CD14-positive monocyte (primary cell): ENCODE measurements around the gene SH2D4B. TPM values are rescaled to one million over a fixed set of nuclear protein-coding genes. Genes with fewer than 3 reads are reported as not detected.
A peak's percentile ranks its signal among the peaks of the same experiment; 100 is the strongest.
"Not testable (repeated sequence)": the region's sequence is repeated elsewhere in the genome, so short reads cannot be mapped to it uniquely, and the experiment has no call there.

Source experiments
- DNase-seq, 3 donors: peaks; one replicate each; pipeline ENCODE4 v3.0.0-alpha.2; 2011 to 2022
- H2AFZ ChIP-seq: 2 replicates; pipeline ENCODE4 v1.6.0; 2012; ENCODE audit warnings: mild to moderate bottlenecking, low read depth, low read length, inconsistent platforms; ENCODE audit not compliant: insufficient read depth, poor library complexity, severe bottlenecking
- H3K27ac ChIP-seq, 2 donors: 1 replicate in 1 of 2; 2 replicates in 1 of 2; pipeline ENCODE4 v1.5.1; 2012 to 2013; ENCODE audit warnings: low read length in 2 of 2, control low read depth in 1 of 2, inconsistent platforms in 1 of 2, low read depth in 1 of 2, mild to moderate bottlenecking in 1 of 2
- H3K27me3 ChIP-seq, 2 donors: one replicate each; pipeline versions ENCODE4 v1.6.0 to v1.6.1; 2011 to 2013; ENCODE audit warnings: low read length in 2 of 2; ENCODE audit not compliant: control insufficient read depth in 2 of 2, insufficient read depth in 2 of 2
- H3K36me3 ChIP-seq, 2 donors: replicated peaks in 1 of 2; 1 replicate in 1 of 2; 2 replicates in 1 of 2; pipeline versions ENCODE4 v1.5.1 to v1.6.1; 2012 to 2013; ENCODE audit warnings: low read length in 2 of 2, control low read depth in 1 of 2, inconsistent platforms in 1 of 2, mild to moderate bottlenecking in 1 of 2; ENCODE audit not compliant: insufficient read depth in 2 of 2, control insufficient read depth in 1 of 2
- H3K4me1 ChIP-seq, 2 donors: 1 replicate in 1 of 2; 2 replicates in 1 of 2; pipeline versions ENCODE4 v1.5.1 to v1.6.1; 2012 to 2013; ENCODE audit warnings: low read length in 2 of 2, control low read depth in 1 of 2, inconsistent platforms in 1 of 2, mild to moderate bottlenecking in 1 of 2, moderate library complexity in 1 of 2; ENCODE audit not compliant: insufficient read depth in 2 of 2, control insufficient read depth in 1 of 2
- H3K4me2 ChIP-seq: replicated peaks from 2 replicates; pipeline ENCODE3; 2012; ENCODE audit warnings: low read length, moderate library complexity, mild to moderate bottlenecking; ENCODE audit not compliant: poor library complexity, severe bottlenecking; ENCODE audit errors: extremely low read depth
- H3K4me3 ChIP-seq, 3 experiments: fragments of 200-600 bp in 1 of 3; sonication (generic) in 1 of 3; replicated peaks in 1 of 3; 1 replicate in 2 of 3; 2 replicates in 1 of 3; pipeline ENCODE4 v1.5.1; 2011 to 2013; ENCODE audit warnings: low read length in 3 of 3, mild to moderate bottlenecking in 3 of 3, control low read depth in 2 of 3, low read depth in 2 of 3, inconsistent platforms in 1 of 3, moderate library complexity in 1 of 3
- H3K79me2 ChIP-seq: 2 replicates; pipeline ENCODE4 v1.6.0; 2012; ENCODE audit warnings: mild to moderate bottlenecking, control low read depth, inconsistent platforms, low read length, moderate library complexity; ENCODE audit not compliant: insufficient read depth
- H3K9ac ChIP-seq: 2 replicates; pipeline ENCODE4 v1.6.0; 2017; ENCODE audit warnings: low read length, mild to moderate bottlenecking; ENCODE audit not compliant: insufficient read depth, poor library complexity, severe bottlenecking
- H3K9me3 ChIP-seq, 2 donors: replicated peaks in 1 of 2; 1 replicate in 1 of 2; 2 replicates in 1 of 2; pipeline versions ENCODE4 v1.5.1 to v1.6.1; 2012 to 2013; ENCODE audit warnings: low read length in 2 of 2, control low read depth in 1 of 2; ENCODE audit not compliant: control insufficient read depth in 1 of 2, insufficient read depth in 1 of 2
- H4K20me1 ChIP-seq: 2 replicates; pipeline ENCODE4 v1.6.0; 2012; ENCODE audit warnings: mild to moderate bottlenecking, low read length, control low read depth, moderate library complexity; ENCODE audit not compliant: insufficient read depth
- H3K27ac Mint-ChIP-seq, 7 donors: one replicate each; pipeline ENCODE4 v1.8.0; 2020; ENCODE audit warnings: mild to moderate bottlenecking in 7 of 7, mixed read lengths in 7 of 7, moderate library complexity in 6 of 7, inconsistent platforms in 2 of 7
- H3K27me3 Mint-ChIP-seq, 3 donors: one replicate each; pipeline ENCODE4 v1.8.0; 2021 to 2022; ENCODE audit warnings: low read depth in 3 of 3, mild to moderate bottlenecking in 3 of 3, mixed read lengths in 3 of 3, moderate library complexity in 3 of 3, inconsistent platforms in 1 of 3
- H3K36me3 Mint-ChIP-seq, 2 donors: one replicate each; pipeline ENCODE4 v1.8.0; 2020; ENCODE audit warnings: mixed read lengths in 2 of 2, inconsistent platforms in 1 of 2, mild to moderate bottlenecking in 1 of 2
- H3K4me1 Mint-ChIP-seq: one replicate; pipeline ENCODE4 v1.8.0; 2020; ENCODE audit warnings: mild to moderate bottlenecking, mixed read lengths
- H3K4me3 Mint-ChIP-seq, 2 donors: one replicate each; pipeline ENCODE4 v1.8.0; 2020; ENCODE audit warnings: mild to moderate bottlenecking in 2 of 2, mixed read lengths in 2 of 2, moderate library complexity in 1 of 2
- H3K9me3 Mint-ChIP-seq, 7 donors: one replicate each; pipeline ENCODE4 v1.8.0; 2020 to 2022; ENCODE audit warnings: mixed read lengths in 7 of 7, mild to moderate bottlenecking in 6 of 7, moderate library complexity in 6 of 7, inconsistent platforms in 2 of 7
- CTCF ChIP-seq: fragments of 200-600 bp; IDR thresholded peaks from one replicate; pipeline ENCODE4 v1.8.0; 2022; ENCODE audit warnings: antibody characterized with exemption, mild to moderate bottlenecking
- WGBS: methylation state at CpG from one replicate; pipeline ENCODE4 v1.1.5; 2013; ENCODE audit warnings: missing lambda C conversion rate; ENCODE audit not compliant: insufficient coverage; 5-methylcytosine and 5-hydroxymethylcytosine counted together
- intact Hi-C, 2 donors: fragments of 100-400 bp; cut with micrococcal nuclease; formaldehyde crosslinking; loops; one replicate each; pipeline versions ENCODE4 v1.15.0 to v1.15.1; 2023
- polyA plus RNA-seq, 3 donors: library from polyadenylated mRNA; depleted of rRNA in 1 of 3; unstranded in 2 of 3; stranded (reverse) in 1 of 3; fragments of 300-500 nt in 2 of 3; fragments of >200 nt in 1 of 3; fragmentation: Illumina TruSeq in 2 of 3; gene quantifications; 1 replicate in 2 of 3; 2 replicates in 1 of 3; pipeline ENCODE4 v1.2.3, GENCODE V29; 2012 to 2021

Gene SH2D4B
- polyA plus RNA-seq, 3 donors: 0.01 TPM; not detected in 2

- Histone ChIP-seq H3K4me3 (no peak overlapping the region), H3K9ac (no peak overlapping the region), H3K4me2 (no peak overlapping the region), H3K36me3 (no peaks in the 10 kb centered on the region), H3K9me3 (no peaks in the 10 kb centered on the region), H3K79me2 (no peaks in the 10 kb centered on the region), H2AFZ (no peak overlapping the region), H4K20me1 (no peaks in the 10 kb centered on the region), H3K27me3 (no peaks in the 10 kb centered on the region), H3K27ac (no peak overlapping the region), H3K4me1 (peaks cover 0 to 6% of the 10 kb centered on the region in 2 donors)
- Mint-ChIP-seq H3K27ac (peak overlapping the region in 2 of 7 donors; percentile 57 to 60), H3K4me1 (peaks cover 12% of the 10 kb centered on the region), H3K4me3 (no peak overlapping the region), H3K9me3 (peaks cover 0 to 2% (median 2%) of the 10 kb centered on the region in 7 donors), H3K27me3 (peaks cover 7 to 10% (median 8%) of the 10 kb centered on the region in 3 donors), H3K36me3 (no peaks in the 10 kb centered on the region)
- WGBS: 96% methylated on average over 9 of the region's 19 CpGs
- TF ChIP-seq CTCF: no peak
- DNase-seq: no peak
- intact Hi-C loops: no loop called here
Measured at GRCh38 chr10:80542652-80543318, 5.1 kb downstream of the SH2D4B start.

GRCh38 chr10:80543319-80543672 lies 5.6 kb downstream of the SH2D4B start:
- H3K36me3 ChIP-seq, intact Hi-C loops, H3K79me2 ChIP-seq, H3K9ac ChIP-seq, H3K9me3 Mint-ChIP-seq, H3K27ac ChIP-seq, DNase-seq, H4K20me1 ChIP-seq, H2AFZ ChIP-seq, H3K27ac Mint-ChIP-seq, H3K27me3 Mint-ChIP-seq, H3K4me1 ChIP-seq, H3K4me2 ChIP-seq, H3K36me3 Mint-ChIP-seq, H3K9me3 ChIP-seq, H3K4me3 Mint-ChIP-seq, H3K4me3 ChIP-seq, H3K27me3 ChIP-seq: not testable (repeated sequence)
- peaks cover 12% of the 10 kb centered on the region for H3K4me1 Mint-ChIP-seq
- 98% methylated on average over 18 of the region's 25 CpGs for WGBS
